A673 (cell line): ENCODE data around the gene SP2.

Experiments used
- EZH2 ChIP-seq: fragments of 200-600 bp; sonication (generic); IDR thresholded peaks from 2 replicates; pipeline ENCODE4 v1.6.1; 2017; ENCODE audit warnings: borderline replicate concordance, low read depth, mild to moderate bottlenecking, mixed read lengths, antibody characterized with exemption, low read length; ENCODE audit not compliant: poor library complexity, severe bottlenecking
- TF ChIP-seq, protein P1 (sequence below): fragments of 300-800, 200-600 bp; sonication (generic); conservative IDR thresholded peaks from 2 replicates; pipeline ENCODE4 v1.5.1; 2017; ENCODE audit warnings: low read depth, mild to moderate bottlenecking, antibody characterized with exemption, low read length, moderate library complexity, mixed read lengths

DNA sequence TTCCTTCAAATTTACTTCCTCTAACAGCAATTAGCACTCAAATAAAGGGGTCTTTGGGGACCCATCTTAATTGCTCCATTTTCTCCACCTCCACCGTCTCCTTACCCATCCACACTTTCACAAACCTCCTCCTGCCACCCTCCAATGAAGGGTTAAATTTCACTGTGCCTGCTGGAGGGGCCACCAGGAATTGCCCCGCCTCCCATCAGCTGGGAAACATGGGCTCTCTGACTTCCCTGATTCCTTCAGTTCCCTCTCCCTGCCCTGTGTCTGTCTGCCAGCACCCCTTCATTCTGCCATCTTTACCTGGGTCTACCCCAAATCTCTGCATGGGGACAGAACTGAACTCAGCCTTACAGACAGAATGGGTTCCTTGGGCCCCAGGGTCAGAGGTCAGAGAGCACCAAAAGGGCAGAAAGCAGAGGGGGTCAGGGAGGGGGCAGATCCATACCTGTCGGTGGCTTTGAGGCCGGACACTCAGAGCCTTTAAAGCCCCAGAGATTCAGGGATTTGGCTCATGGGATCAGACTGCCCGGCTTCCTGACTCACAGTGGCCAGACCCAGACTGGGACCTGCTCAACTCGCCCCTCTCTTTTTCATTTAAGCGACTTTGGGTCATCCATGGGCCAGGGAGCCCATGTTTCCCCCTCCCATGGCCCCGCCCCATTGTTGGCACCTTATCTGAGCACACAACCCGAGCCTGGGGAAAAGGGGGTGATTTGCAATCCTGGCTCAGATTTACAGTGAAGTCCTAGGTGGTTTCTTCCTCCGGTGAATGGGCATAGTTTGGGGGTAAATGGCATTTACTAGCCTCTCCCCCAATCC lies 17.6 kb upstream of the SP2 start:
- TF ChIP-seq, protein P1, sequence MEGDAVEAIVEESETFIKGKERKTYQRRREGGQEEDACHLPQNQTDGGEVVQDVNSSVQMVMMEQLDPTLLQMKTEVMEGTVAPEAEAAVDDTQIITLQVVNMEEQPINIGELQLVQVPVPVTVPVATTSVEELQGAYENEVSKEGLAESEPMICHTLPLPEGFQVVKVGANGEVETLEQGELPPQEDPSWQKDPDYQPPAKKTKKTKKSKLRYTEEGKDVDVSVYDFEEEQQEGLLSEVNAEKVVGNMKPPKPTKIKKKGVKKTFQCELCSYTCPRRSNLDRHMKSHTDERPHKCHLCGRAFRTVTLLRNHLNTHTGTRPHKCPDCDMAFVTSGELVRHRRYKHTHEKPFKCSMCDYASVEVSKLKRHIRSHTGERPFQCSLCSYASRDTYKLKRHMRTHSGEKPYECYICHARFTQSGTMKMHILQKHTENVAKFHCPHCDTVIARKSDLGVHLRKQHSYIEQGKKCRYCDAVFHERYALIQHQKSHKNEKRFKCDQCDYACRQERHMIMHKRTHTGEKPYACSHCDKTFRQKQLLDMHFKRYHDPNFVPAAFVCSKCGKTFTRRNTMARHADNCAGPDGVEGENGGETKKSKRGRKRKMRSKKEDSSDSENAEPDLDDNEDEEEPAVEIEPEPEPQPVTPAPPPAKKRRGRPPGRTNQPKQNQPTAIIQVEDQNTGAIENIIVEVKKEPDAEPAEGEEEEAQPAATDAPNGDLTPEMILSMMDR, result no peak
- no peak for TF ChIP-seq EZH2
